Suprapubic skin (tissue), 4 donors: ENCODE measurements around the gene IL19.

Experiments
- CTCF ChIP-seq, 2 donors: fragments of 200-600 bp in 1 of 2; fragments of 450-650 bp in 1 of 2; sonication (generic) in 1 of 2; IDR thresholded peaks; one replicate each; pipeline ENCODE4 v1.5.1; 2016 to 2019; ENCODE audit warnings: antibody characterized with exemption in 2 of 2, mild to moderate bottlenecking in 1 of 2, moderate library complexity in 1 of 2
- POLR2A ChIP-seq, 2 donors: fragments of 450-650 bp; IDR thresholded peaks; one replicate each; pipeline ENCODE4 v1.6.1; 2017; ENCODE audit warnings: antibody characterized with exemption in 2 of 2, mild to moderate bottlenecking in 2 of 2, moderate library complexity in 2 of 2
- POLR2AphosphoS5 ChIP-seq, 3 donors: sonication (generic); formaldehyde crosslinking; IDR thresholded peaks; one replicate each; pipeline ENCODE4 v1.6.1; 2017; ENCODE audit warnings: antibody characterized with exemption in 3 of 3

GRCh38 chr1:206723805-206724472, 46.6 kb upstream of the IL19 start:
- TF ChIP-seq POLR2A (IDR thresholded peaks at IDR 0.05) = no peak
- no peak for TF ChIP-seq CTCF (IDR thresholded peaks at IDR 0.05)
- TF ChIP-seq POLR2AphosphoS5 (IDR thresholded peaks at IDR 0.05) = no peak
